ENCODE measurements around the gene GGPS1.
"Not testable (repeated sequence)": the region's sequence is repeated elsewhere in the genome, so short reads cannot be mapped to it uniquely, and the experiment has no call there.

Gene GGPS1

DNA sequence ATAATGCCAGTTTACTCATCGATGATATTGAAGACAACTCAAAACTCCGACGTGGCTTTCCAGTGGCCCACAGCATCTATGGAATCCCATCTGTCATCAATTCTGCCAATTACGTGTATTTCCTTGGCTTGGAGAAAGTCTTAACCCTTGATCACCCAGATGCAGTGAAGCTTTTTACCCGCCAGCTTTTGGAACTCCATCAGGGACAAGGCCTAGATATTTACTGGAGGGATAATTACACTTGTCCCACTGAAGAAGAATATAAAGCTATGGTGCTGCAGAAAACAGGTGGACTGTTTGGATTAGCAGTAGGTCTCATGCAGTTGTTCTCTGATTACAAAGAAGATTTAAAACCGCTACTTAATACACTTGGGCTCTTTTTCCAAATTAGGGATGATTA is 13.7 kb downstream of the GGPS1 start:
- TF ChIP-seq, protein P1, sequence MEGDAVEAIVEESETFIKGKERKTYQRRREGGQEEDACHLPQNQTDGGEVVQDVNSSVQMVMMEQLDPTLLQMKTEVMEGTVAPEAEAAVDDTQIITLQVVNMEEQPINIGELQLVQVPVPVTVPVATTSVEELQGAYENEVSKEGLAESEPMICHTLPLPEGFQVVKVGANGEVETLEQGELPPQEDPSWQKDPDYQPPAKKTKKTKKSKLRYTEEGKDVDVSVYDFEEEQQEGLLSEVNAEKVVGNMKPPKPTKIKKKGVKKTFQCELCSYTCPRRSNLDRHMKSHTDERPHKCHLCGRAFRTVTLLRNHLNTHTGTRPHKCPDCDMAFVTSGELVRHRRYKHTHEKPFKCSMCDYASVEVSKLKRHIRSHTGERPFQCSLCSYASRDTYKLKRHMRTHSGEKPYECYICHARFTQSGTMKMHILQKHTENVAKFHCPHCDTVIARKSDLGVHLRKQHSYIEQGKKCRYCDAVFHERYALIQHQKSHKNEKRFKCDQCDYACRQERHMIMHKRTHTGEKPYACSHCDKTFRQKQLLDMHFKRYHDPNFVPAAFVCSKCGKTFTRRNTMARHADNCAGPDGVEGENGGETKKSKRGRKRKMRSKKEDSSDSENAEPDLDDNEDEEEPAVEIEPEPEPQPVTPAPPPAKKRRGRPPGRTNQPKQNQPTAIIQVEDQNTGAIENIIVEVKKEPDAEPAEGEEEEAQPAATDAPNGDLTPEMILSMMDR (IDR thresholded peaks at IDR 0.05), result no peak
- no peak for TF ChIP-seq ZFX (IDR thresholded peaks at IDR 0.05; ENCODE audit: borderline replicate concordance)
- H3K27ac ChIP-seq, result no peak overlapping the region

DNA sequence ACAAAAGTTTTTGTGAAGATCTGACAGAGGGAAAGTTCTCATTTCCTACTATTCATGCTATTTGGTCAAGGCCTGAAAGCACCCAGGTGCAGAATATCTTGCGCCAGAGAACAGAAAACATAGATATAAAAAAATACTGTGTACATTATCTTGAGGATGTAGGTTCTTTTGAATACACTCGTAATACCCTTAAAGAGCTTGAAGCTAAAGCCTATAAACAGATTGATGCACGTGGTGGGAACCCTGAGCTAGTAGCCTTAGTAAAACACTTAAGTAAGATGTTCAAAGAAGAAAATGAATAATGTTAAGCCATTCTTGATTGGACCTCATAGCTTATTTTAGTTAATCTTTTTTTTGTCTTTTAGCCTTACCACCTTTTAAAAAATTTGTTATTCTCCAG is 14.1 kb downstream of the GGPS1 start:
- TF ChIP-seq, protein P1 (IDR thresholded peaks at IDR 0.05), result no peak
- TF ChIP-seq ZFX (IDR thresholded peaks at IDR 0.05; ENCODE audit: borderline replicate concordance), result no peak
- no peak overlapping the region for H3K27ac ChIP-seq

DNA sequence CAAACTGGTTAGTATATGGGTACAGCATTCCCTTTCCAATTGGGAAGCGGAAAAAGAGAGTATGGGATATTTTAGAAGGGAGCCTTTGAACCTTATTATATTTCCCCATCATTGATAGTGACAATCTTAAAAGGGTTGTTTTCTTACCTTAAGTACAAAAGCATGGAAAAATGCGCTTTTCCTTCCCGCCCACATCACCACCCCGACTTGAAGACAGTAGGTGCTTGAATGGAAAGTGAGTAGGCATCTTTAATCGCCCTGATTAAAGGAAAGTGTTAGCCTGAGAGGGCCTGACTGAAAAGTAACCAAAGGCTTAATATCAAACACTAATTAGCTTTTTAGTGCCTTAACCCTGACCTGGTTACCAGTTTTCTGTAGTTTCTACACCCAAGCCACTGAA is 15.4 kb downstream of the GGPS1 start:
- no peak overlapping the region for H3K27ac ChIP-seq
- no peak for TF ChIP-seq ZFX (IDR thresholded peaks at IDR 0.05; ENCODE audit: borderline replicate concordance)
- TF ChIP-seq, protein P1 (IDR thresholded peaks at IDR 0.05), result no peak

DNA sequence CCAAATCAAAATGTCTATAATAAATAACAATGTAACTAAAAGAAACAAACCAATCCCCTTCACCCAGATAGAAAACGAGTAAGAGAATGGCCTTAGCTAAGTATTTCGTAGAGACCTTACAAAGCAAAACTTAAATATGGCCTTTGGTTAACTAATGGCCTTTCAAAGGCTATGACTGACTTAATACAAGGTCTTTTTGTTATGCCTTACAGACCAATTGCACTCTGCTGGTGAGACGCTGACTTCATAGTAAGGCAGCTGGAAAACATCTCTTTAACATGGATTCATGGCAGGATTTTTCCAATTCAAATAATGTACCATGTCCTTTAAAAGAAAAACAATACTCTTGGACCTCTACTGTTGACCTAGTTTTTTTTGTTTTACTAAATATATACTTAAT is 23.1 kb downstream of the GGPS1 start:
- no peak overlapping the region for H3K27ac ChIP-seq
- TF ChIP-seq, protein P1 (IDR thresholded peaks at IDR 0.05), result no peak
- TF ChIP-seq ZFX (IDR thresholded peaks at IDR 0.05; ENCODE audit: borderline replicate concordance), result no peak

DNA sequence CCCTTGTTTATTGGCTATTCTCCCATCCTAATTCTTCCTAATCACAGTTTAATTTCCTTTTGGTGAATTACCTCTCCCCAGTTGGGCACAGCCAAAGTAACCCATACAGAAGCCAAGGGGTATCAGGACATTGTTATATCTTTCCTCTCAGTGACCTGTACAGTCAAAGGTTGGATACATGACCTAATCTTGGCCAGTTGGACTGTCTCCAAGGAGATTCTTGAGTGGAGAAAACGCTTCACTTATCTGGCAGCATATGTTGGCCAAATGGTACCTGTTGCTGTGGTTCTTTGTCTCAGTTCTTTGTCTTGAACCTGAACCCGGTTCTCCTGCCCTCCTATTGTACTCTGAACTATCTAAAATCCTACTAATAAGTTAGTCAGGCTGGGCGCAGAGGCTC is 23.5 kb downstream of the GGPS1 start:
- H3K27ac ChIP-seq, result no peak overlapping the region
- TF ChIP-seq, protein P1 (IDR thresholded peaks at IDR 0.05), result no peak
- no peak for TF ChIP-seq ZFX (IDR thresholded peaks at IDR 0.05; ENCODE audit: borderline replicate concordance)

DNA sequence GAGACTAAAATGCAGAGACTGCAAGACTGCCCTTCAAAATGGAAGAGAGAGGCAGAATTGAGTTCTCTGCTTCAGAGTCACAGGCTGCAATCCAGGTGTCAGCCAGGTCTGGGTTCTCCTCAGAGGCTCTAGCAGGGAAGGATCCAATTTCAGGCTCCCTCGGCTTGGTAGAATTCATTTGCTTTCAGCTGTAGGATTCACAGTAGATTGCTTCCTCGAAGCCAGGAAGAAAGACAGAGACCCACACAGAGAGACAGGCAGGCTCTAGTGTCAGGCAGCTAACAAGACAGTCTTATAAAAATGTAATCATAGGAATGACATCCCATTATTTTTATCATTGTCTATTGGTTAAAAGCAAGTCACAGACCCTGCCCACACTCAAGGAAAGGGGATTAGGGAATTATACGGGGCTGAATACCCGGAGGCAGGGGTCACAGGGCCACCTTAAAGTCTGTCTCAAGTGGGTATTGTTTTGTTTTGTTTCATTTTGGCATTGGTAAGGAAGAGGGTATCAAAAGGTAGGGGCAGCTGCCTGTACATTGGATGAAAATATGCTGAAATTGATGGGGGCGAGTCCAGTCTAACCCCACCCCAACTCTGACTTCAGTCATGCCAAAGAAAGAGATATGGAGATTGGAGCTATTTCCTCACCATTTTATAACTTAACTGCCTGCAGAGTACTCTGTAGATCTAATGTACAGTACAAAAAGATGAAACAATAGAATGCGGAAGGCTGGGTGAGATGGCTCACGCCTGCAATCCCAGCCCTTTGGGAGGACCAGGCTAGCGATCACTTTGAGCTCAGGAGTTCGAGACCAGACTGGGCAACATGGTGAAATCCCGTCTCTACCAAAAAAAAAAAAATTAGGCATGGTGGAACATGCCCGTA is 29.4 kb downstream of the GGPS1 start:
- no peak overlapping the region for H3K27ac ChIP-seq
- TF ChIP-seq, protein P1 (IDR thresholded peaks at IDR 0.05), result no peak
- no peak for TF ChIP-seq ZFX (IDR thresholded peaks at IDR 0.05; ENCODE audit: borderline replicate concordance)

DNA sequence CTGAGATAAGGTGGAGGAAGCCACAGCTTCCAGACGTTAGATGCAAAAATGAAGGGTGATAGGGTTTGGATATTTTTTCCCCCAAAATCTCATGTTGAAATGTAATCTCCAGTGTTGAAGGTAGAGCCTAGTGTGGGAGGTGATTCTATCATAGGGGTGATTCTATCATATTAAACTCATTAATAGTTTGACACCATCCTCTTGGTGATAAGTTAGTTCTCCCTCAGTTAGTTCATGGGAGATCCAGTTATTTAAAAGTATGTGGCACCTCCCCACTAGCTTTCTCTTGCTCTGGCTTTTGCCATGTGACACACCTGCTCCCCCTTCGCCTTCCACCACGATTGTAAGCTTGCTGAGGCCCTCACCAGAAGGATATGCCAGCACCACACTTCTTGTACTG is 30.5 kb downstream of the GGPS1 start:
- H3K27ac ChIP-seq, result no peak overlapping the region
- TF ChIP-seq, protein P1 (IDR thresholded peaks at IDR 0.05), result no peak
- no peak for TF ChIP-seq ZFX (IDR thresholded peaks at IDR 0.05; ENCODE audit: borderline replicate concordance)

DNA sequence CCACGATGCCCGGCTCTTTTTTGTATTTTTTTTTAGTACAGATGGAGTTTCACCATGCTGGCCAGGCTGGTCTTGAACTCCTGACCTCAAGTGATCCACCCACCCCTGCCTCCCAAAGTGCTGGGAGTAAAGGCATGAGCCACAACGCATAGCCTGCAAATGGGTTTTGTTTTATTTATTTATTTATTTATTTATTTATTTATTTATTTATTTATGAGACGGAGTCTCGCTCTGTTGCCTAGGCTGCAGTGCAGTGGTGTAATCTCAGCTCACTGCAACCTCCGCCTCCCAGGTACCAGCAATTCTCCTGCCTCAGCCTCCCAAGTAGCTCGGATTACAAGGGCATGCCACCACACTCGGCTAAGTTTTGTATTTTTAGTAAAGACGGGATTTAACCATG is 35.8 kb downstream of the GGPS1 start:
- H3K27ac ChIP-seq, result not testable (repeated sequence)
